Skeletal muscle satellite cell (primary cell): ENCODE results near the gene SF3B4. TPM values are rescaled to one million over a fixed set of nuclear protein-coding genes. Genes with fewer than 3 reads are reported as not detected.
"Not testable (repeated sequence)": the region's sequence is repeated elsewhere in the genome, so short reads cannot be mapped to it uniquely, and the experiment has no call there.

ENCODE experiments used
- H3K27me3 ChIP-seq: 2 replicates; pipeline ENCODE4 v1.7.0; 2013; ENCODE audit warnings: low read length; ENCODE audit not compliant: control insufficient read depth, insufficient read depth
- H3K36me3 ChIP-seq: 2 replicates; pipeline ENCODE4 v1.7.0; 2013; ENCODE audit warnings: mild to moderate bottlenecking, control low read depth, low read length; ENCODE audit not compliant: insufficient read depth
- H3K4me1 ChIP-seq: 2 replicates; pipeline ENCODE4 v1.7.0; 2013; ENCODE audit warnings: low read length; ENCODE audit not compliant: control insufficient read depth, insufficient read depth
- H3K4me2 ChIP-seq: 2 replicates; pipeline ENCODE4 v1.7.0; 2013; ENCODE audit warnings: mild to moderate bottlenecking, low read length
- H3K4me3 ChIP-seq: 2 replicates; pipeline ENCODE4 v1.7.0; 2013; ENCODE audit warnings: low read length
- H3K9ac ChIP-seq: 2 replicates; pipeline ENCODE4 v1.7.0; 2013; ENCODE audit warnings: mild to moderate bottlenecking, low read depth, low read length, moderate library complexity
- H3K9me3 ChIP-seq: replicated peaks from 2 replicates; pipeline ENCODE4 v1.7.0; 2013; ENCODE audit warnings: mild to moderate bottlenecking, control low read depth, low read length
- total RNA-seq: library from RNA; depleted of rRNA; stranded (reverse); fragments of >200 nt; gene quantifications from 2 replicates; pipeline ENCODE4 v1.2.3, GENCODE V29; 2012; rRNA removed

The SF3B4 gene
- total RNA-seq, result 12.7 and 15.7 TPM in 2 replicates

- Histone ChIP-seq H3K9me3 (no peaks in the 10 kb centered on the region), H3K9ac (peak within 1 kb of the TSS; percentile 95), H3K4me1 (peaks cover 44% of the 10 kb centered on the region)
Observed at GRCh38 chr1:149927563-149928400, at the start of gene SF3B4. Gene SF3B4 (minus strand): TSS chr1:149927803. CDS start chr1:149927759, 44 bp downstream.

GRCh38 chr1:149977345-149977744 is 49.7 kb upstream of the SF3B4 start:
- Histone ChIP-seq H3K9ac (no peak overlapping the region), H3K4me2 (no peak overlapping the region), H3K27me3 (no peaks in the 10 kb centered on the region), H3K4me1 (peaks cover 27% of the 10 kb centered on the region), H3K36me3 (peaks cover 31% of the 10 kb centered on the region), H3K4me3 (no peak overlapping the region), H3K9me3 (no peaks in the 10 kb centered on the region)

More at GRCh38 chr1:149927563-149928400, at the start of gene SF3B4:
- H3K4me2 ChIP-seq, result peak within 1 kb of the TSS; percentile 95
- peaks cover 51% of the 10 kb centered on the region for H3K36me3 ChIP-seq
- H3K4me3 ChIP-seq, result peak within 1 kb of the TSS; percentile 95
- no peaks in the 10 kb centered on the region for H3K27me3 ChIP-seq

- H3K4me3 ChIP-seq, result no peak overlapping the region
- H3K9me3 ChIP-seq, result no peaks in the 10 kb centered on the region
- no peak overlapping the region for H3K9ac ChIP-seq
- no peak overlapping the region for H3K4me2 ChIP-seq
- H3K4me1 ChIP-seq, result no peaks in the 10 kb centered on the region
- peaks cover 55% of the 10 kb centered on the region for H3K36me3 ChIP-seq
- H3K27me3 ChIP-seq, result no peaks in the 10 kb centered on the region
Observed at GRCh38 chr1:149972547-149972946, 44.9 kb upstream of the SF3B4 start.

GRCh38 chr1:149967646-149968045 is 40.0 kb upstream of the SF3B4 start:
- Histone ChIP-seq H3K4me2 (no peak overlapping the region), H3K36me3 (peaks cover 61% of the 10 kb centered on the region), H3K9ac (no peak overlapping the region), H3K4me1 (no peaks in the 10 kb centered on the region), H3K4me3 (no peak overlapping the region), H3K27me3 (no peaks in the 10 kb centered on the region), H3K9me3 (no peaks in the 10 kb centered on the region)

- no peaks in the 10 kb centered on the region for H3K27me3 ChIP-seq
Observed at GRCh38 chr1:149967041-149967440, 39.4 kb upstream of the SF3B4 start.

GRCh38 chr1:149966405-149966804 is 38.8 kb upstream of the SF3B4 start:
- H3K36me3 ChIP-seq, result peaks cover 54% of the 10 kb centered on the region
- H3K4me2 ChIP-seq, result no peak overlapping the region
- H3K27me3 ChIP-seq, result no peaks in the 10 kb centered on the region
- H3K9ac ChIP-seq, result no peak overlapping the region
- H3K4me3 ChIP-seq, result no peak overlapping the region
- no peaks in the 10 kb centered on the region for H3K4me1 ChIP-seq
- H3K9me3 ChIP-seq, result no peaks in the 10 kb centered on the region

More at GRCh38 chr1:149967041-149967440, 39.4 kb upstream of the SF3B4 start:
- Histone ChIP-seq H3K4me2 (no peak overlapping the region), H3K4me3 (no peak overlapping the region), H3K9ac (no peak overlapping the region), H3K4me1 (no peaks in the 10 kb centered on the region), H3K9me3 (no peaks in the 10 kb centered on the region), H3K36me3 (peaks cover 55% of the 10 kb centered on the region)

GRCh38 chr1:149965440-149965839 is 37.8 kb upstream of the SF3B4 start:
- Histone ChIP-seq H3K9me3 (no peaks in the 10 kb centered on the region), H3K4me2 (no peak overlapping the region), H3K4me1 (no peaks in the 10 kb centered on the region), H3K36me3 (peaks cover 45% of the 10 kb centered on the region), H3K9ac (no peak overlapping the region), H3K4me3 (no peak overlapping the region), H3K27me3 (no peaks in the 10 kb centered on the region)

GRCh38 chr1:149963358-149963757 is 35.8 kb upstream of the SF3B4 start:
- Histone ChIP-seq H3K4me1 (no peaks in the 10 kb centered on the region), H3K9ac (no peak overlapping the region), H3K4me3 (no peak overlapping the region), H3K4me2 (no peak overlapping the region), H3K9me3 (no peaks in the 10 kb centered on the region), H3K36me3 (peaks cover 51% of the 10 kb centered on the region), H3K27me3 (no peaks in the 10 kb centered on the region)

- Histone ChIP-seq H3K27me3 (no peaks in the 10 kb centered on the region), H3K36me3 (peaks cover 55% of the 10 kb centered on the region)
Observed at GRCh38 chr1:149962736-149963135, 35.1 kb upstream of the SF3B4 start.

GRCh38 chr1:149962039-149962647 is 34.5 kb upstream of the SF3B4 start:
- H3K4me1 ChIP-seq, result no peaks in the 10 kb centered on the region
- no peaks in the 10 kb centered on the region for H3K9me3 ChIP-seq
- no peaks in the 10 kb centered on the region for H3K27me3 ChIP-seq
- H3K9ac ChIP-seq, result no peak overlapping the region
- H3K4me2 ChIP-seq, result no peak overlapping the region
- H3K36me3 ChIP-seq, result peaks cover 50% of the 10 kb centered on the region
- H3K4me3 ChIP-seq, result no peak overlapping the region

More at GRCh38 chr1:149962736-149963135, 35.1 kb upstream of the SF3B4 start:
- no peak overlapping the region for H3K9ac ChIP-seq
- H3K4me3 ChIP-seq, result no peak overlapping the region
- no peaks in the 10 kb centered on the region for H3K9me3 ChIP-seq
- no peaks in the 10 kb centered on the region for H3K4me1 ChIP-seq
- no peak overlapping the region for H3K4me2 ChIP-seq

- not testable (repeated sequence) for H3K4me3 ChIP-seq, H3K27me3 ChIP-seq, H3K4me2 ChIP-seq, H3K9ac ChIP-seq, H3K9me3 ChIP-seq, H3K4me1 ChIP-seq
- peaks cover 21% of the 10 kb centered on the region for H3K36me3 ChIP-seq
Observed at GRCh38 chr1:149957548-149957947, 29.9 kb upstream of the SF3B4 start.
